ENCODE results near the gene KCNQ2.

GRCh38 chr20:63505723-63506122 is 33.3 kb upstream of the KCNQ2 start:
- TF ChIP-seq ATF3 (IDR thresholded peaks at IDR 0.05; ENCODE audit: borderline replicate concordance, extremely low read depth, low read depth, low read length) (no peak), EZH2 (IDR thresholded peaks at IDR 0.05; ENCODE audit: borderline replicate concordance, control insufficient read depth, low read depth, low read length) (no peak), POLR2AphosphoS5 (IDR thresholded peaks at IDR 0.05; ENCODE audit: low read length) (no peak), HDAC6 (IDR thresholded peaks at IDR 0.05; ENCODE audit: unreplicated experiment) (no peak), HDGF (IDR thresholded peaks at IDR 0.05) (no peak), SMC3 (IDR thresholded peaks at IDR 0.05; ENCODE audit: borderline replicate concordance, low read length) (no peak), RFX5 (IDR thresholded peaks at IDR 0.05; ENCODE audit: low read depth, low read length) (no peak), POLR2A (IDR thresholded peaks at IDR 0.05; ENCODE audit: low read depth, low read length) (no peak), BCL3 (IDR thresholded peaks at IDR 0.05; ENCODE audit: borderline replicate concordance, insufficient read depth, low read depth, low read length, poor library complexity, severe bottlenecking) (no peak)
